GM08714 (cell line): Measurements from ENCODE around the gene ERN1.
"Not testable (repeated sequence)": the region's sequence is repeated elsewhere in the genome, so short reads cannot be mapped to it uniquely, and the experiment has no call there.

Experiments
- H3K4me3 ChIP-seq: fragments of 200-500 bp; sonication (Bioruptor generic); 2 replicates; pipeline ENCODE4 v1.5.1; 2014; ENCODE audit warnings: mild to moderate bottlenecking, low read length, inconsistent platforms
- ZNF274 ChIP-seq: IDR thresholded peaks from 2 replicates; pipeline ENCODE4 v1.6.1; 2012; ENCODE audit warnings: mild to moderate bottlenecking, low read depth, low read length

The ERN1 gene

GRCh38 chr17:64024781-64025731 lies 104.9 kb downstream of the ERN1 start:
- TF ChIP-seq ZNF274: no peak
- no peak overlapping the region for H3K4me3 ChIP-seq

DNA sequence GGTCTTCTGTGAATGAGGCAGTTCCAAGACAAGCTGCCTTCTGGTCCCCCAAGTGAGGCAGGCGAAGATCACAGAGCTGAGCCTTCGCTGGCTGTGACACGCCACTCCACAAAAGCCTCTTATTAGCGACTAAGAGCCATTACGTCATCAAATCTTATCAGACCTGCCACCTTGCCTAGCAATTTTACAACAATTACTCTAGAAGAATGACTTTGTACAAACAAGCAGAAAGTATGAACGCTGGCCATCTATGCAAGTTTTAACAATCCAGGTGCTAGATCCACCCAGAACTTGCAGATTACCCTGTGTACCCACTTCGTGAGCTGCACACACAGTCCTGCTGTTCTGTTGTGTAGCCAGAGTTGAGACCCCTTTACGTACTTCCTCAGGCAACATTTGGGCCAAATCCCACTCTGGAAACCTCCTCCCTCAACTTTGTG lies 105.7 kb downstream of the ERN1 start:
- H3K4me3 ChIP-seq: no peak overlapping the region
- no peak for TF ChIP-seq ZNF274

DNA sequence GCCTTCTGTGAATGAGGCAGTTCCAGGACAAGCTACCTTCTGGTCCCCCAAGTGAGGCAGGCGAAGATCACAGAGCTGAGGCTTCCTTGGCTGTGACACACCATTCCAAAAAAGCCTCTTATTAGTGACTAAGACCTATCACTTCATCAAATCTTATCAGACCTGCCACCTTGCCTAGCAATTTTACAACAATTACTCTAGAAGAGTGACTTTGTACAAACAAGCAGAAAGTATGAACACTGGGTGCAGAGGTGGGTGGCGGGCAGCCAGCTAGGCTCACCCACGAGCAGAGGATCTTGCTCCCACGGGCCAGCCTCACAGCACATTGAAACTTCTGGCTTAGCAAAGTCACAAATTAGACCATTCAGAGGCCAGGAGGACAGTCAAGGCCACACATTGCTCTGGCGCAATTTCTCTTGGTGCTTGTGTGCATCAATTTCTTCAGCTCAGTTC lies 107.3 kb downstream of the ERN1 start:
- no peak for TF ChIP-seq ZNF274

GRCh38 chr17:64020056-64020766 lies 109.7 kb downstream of the ERN1 start, which contains the start of gene ICAM2:
Gene ICAM2 (minus strand): TSS chr17:64020633. CDS start chr17:64006691, 13,942 bp downstream.
- H3K4me3 ChIP-seq: peak within 1 kb of the TSS; percentile 62
- no peak for TF ChIP-seq ZNF274

More for the DNA sequence above, 107.3 kb downstream of the ERN1 start:
- no peak overlapping the region for H3K4me3 ChIP-seq

- H3K4me3 ChIP-seq: peak overlapping the region; percentile 62
These were observed 110.4 kb downstream of the ERN1 start for GRCh38 chr17:64019551-64019961.

GRCh38 chr17:64017381-64017980 lies 112.5 kb downstream of the ERN1 start:
- no peak for TF ChIP-seq ZNF274

DNA sequence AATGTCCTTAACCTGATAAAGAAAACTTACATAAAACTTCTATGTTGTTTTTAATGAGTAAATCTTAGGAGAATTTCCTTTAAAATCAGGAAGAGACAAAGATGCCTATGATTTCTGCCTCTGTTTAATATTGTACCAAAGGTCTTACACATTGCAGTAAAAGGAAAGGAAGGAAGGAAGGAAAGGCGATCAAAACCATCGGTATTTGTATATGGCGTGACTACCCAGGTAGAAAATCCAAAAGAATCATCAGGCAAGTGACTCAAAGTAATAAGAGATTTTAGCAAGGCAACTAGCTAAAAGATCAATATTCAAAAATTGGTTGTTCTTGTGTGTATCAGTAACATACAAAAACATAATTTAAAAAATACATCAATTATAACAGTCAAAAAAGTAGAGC lies 113.0 kb downstream of the ERN1 start:
- no peak for TF ChIP-seq ZNF274
- peak overlapping the region; percentile 62; the same call in 1 of the 2 replicates for H3K4me3 ChIP-seq

More at GRCh38 chr17:64017381-64017980, 112.5 kb downstream of the ERN1 start:
- no peak overlapping the region; the same call in 1 of the 2 replicates for H3K4me3 ChIP-seq

GRCh38 chr17:64016231-64016784 lies 113.6 kb downstream of the ERN1 start:
- peak overlapping the region; percentile 62 for H3K4me3 ChIP-seq
- no peak for TF ChIP-seq ZNF274

GRCh38 chr17:64015447-64015846 lies 114.5 kb downstream of the ERN1 start:
- TF ChIP-seq ZNF274: no peak
- H3K4me3 ChIP-seq: peak overlapping the region; percentile 46; the same call in 1 of the 2 replicates

- no peak for TF ChIP-seq ZNF274
- no peak overlapping the region for H3K4me3 ChIP-seq
These were observed 120.2 kb downstream of the ERN1 start for GRCh38 chr17:64009571-64010402.

GRCh38 chr17:64008830-64009229 lies 121.1 kb downstream of the ERN1 start:
- no peak for TF ChIP-seq ZNF274
- no peak overlapping the region for H3K4me3 ChIP-seq

GRCh38 chr17:64008346-64008745 lies 121.6 kb downstream of the ERN1 start:
- TF ChIP-seq ZNF274: no peak

DNA sequence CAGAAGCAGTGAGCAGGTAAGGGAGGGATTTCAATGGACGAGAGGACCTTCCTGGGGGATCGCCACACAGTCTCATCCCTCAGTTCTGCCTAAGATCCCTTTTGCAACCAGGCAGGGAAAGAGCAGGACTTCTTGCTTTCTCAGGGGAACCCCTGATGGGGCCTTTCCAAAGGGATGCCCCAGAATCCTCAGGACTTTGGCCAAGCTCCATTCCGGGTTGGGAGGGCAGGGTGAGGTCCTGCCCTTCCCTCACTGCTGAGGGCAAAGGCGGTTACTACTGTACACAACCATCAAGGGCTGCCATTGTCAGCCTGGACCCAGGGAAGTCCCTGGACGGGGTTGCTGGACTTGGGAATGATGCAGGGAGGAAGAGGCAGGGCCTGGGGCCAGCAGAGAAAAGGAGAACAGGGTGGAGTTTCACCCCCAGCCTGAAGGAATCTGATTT lies 122.1 kb downstream of the ERN1 start:
- TF ChIP-seq ZNF274: no peak
- H3K4me3 ChIP-seq: no peak overlapping the region

More at GRCh38 chr17:64008346-64008745, 121.6 kb downstream of the ERN1 start:
- no peak overlapping the region for H3K4me3 ChIP-seq

GRCh38 chr17:64007089-64007837 lies 122.7 kb downstream of the ERN1 start:
- not testable (repeated sequence) for H3K4me3 ChIP-seq
